ENCODE data around the gene SFRP2. TPM values are rescaled to one million over a fixed set of nuclear protein-coding genes. Genes with fewer than 3 reads are reported as not detected.

Gene SFRP2
- total RNA-seq, 4 donors from 2014 or later: 9.4 to 34.7 (median 22.8) TPM

- DNase-seq (ENCODE audit: low spot score) (no peak), ATAC-seq (ENCODE audit: low FRiP score) (no peak)
- TF ChIP-seq CTCF (IDR thresholded peaks at IDR 0.05): no peak
Measured at GRCh38 chr4:153798901-153799693, 10.2 kb upstream of the SFRP2 start.

GRCh38 chr4:153798420-153798819, 9.5 kb upstream of the SFRP2 start:
- ATAC-seq (ENCODE audit: low FRiP score) (no peak), DNase-seq (ENCODE audit: low spot score) (no peak)
- TF ChIP-seq CTCF (IDR thresholded peaks at IDR 0.05): no peak

DNA sequence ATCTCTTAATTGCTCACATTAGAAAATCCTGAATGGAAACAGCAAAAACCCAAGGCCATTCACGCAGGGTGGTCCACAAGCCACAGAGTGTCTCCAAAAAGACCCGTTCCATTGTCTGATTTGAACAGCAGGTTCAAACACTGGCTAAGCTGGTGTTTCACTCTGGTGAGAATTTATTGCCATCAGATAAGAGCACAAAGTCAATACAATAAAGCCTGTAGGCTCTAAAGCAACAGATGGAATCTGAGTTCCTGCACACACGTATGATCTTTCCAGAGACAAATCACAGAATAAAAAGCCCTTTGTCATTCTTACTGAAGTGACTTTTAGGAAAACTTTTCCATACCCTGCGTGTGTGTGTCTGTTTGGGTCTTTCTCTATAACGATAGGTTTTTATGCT, 5.1 kb upstream of the SFRP2 start:
- no peak for ATAC-seq (ENCODE audit: low FRiP score)

DNA sequence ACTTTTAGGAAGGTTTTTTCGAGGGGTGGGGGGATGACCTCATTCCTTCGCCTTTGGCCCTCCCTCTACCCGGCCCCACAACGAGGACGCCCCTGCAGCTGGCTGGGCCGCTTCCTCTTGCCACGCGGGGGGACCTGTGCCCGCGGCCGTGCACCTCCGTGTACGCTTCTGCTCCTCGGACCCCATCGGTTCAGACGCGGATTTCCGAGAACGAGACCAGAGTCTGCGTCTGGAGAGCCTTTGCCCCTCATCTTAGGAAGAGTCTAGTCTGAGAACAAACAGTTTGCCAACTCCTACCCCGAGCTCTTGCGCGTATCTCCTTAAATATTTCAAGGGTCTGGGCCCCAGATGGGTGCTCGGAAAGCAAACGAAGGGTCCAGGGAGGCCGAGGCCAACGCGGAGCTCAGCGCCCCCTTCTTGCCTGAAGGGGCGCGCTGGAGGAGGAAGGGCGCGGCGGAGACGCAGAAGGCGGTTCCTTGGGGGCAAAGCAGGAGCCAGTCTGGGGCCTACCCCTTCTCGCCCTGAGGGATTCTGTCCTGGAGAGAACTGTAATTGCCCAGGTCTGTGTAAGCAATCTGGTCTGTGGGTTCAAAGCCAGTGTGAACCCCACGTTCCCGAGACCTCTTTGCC, 3.9 kb upstream of the SFRP2 start:
- ATAC-seq (ENCODE audit: low FRiP score) (peak; percentile 20), DNase-seq (ENCODE audit: low spot score) (no peak)
- TF ChIP-seq CTCF (IDR thresholded peaks at IDR 0.05): no peak

More for the DNA sequence above, 5.1 kb upstream of the SFRP2 start:
- TF ChIP-seq CTCF (IDR thresholded peaks at IDR 0.05): no peak
- DNase-seq (ENCODE audit: low spot score): no peak

- DNase-seq (ENCODE audit: low spot score): peak; percentile 62
- peak; percentile 60 for ATAC-seq (ENCODE audit: low FRiP score)
- no peak for TF ChIP-seq CTCF (IDR thresholded peaks at IDR 0.05)
Measured at GRCh38 chr4:153791746-153792617, 3.1 kb upstream of the SFRP2 start.

DNA sequence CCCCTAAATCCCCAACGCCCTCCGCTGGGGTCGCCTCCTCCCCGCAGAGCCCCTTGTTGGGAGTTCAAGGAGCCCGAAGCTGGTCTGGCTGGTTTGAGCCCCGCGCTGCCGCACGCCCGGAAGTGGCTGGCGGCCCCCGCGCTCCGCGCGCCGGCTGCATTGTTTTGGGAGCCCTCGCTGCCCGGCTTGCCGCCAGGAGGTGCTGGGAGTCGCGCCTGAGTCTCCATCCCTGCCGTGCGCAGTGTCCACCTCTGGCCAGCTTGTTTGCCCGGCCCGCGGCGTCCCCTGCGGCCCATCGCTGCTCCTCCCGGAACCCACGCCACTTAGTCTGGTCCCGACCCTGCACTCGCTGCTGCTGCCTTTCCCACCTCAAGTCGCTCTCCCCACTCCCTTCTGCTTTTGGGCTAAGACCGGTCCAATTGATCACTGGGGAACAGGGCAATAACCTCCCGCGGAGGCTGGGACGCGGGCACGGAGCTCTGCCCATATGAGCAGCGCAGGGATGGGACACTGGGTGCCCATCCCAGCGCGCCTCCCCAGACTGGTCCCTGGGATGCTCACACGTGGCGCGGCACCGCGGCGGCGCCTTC, 2.2 kb upstream of the SFRP2 start:
- TF ChIP-seq CTCF (IDR thresholded peaks at IDR 0.05): no peak
- ATAC-seq (ENCODE audit: low FRiP score) (peak; percentile 18), DNase-seq (ENCODE audit: low spot score) (no peak)
